ENCODE results near the gene ASB15. TPM values are rescaled to one million over a fixed set of nuclear protein-coding genes. Genes with fewer than 3 reads are reported as not detected.

ASB15 gene
- total RNA-seq, 2 donors from 2014 or later: not detected

GRCh38 chr7:123679614-123680013 is 78.0 kb downstream of the ASB15 start:
- no peaks in the 10 kb centered on the region for H3K27me3 Mint-ChIP-seq
- no peak overlapping the region for H3K27ac Mint-ChIP-seq
- H3K36me3 Mint-ChIP-seq (ENCODE audit: low read depth): peaks cover 38% of the 10 kb centered on the region
- H3K9me3 Mint-ChIP-seq: no peaks in the 10 kb centered on the region
- no peaks in the 10 kb centered on the region for H3K4me1 Mint-ChIP-seq
- ATAC-seq (replicated peaks): no peak
- no peak overlapping the region for H3K4me3 Mint-ChIP-seq

GRCh38 chr7:123680580-123680979 is 79.0 kb downstream of the ASB15 start:
- H3K9me3 Mint-ChIP-seq: no peaks in the 10 kb centered on the region
- no peak overlapping the region for H3K27ac Mint-ChIP-seq
- H3K36me3 Mint-ChIP-seq (ENCODE audit: low read depth): peaks cover 48% of the 10 kb centered on the region
- H3K4me1 Mint-ChIP-seq: no peaks in the 10 kb centered on the region
- H3K4me3 Mint-ChIP-seq: no peak overlapping the region
- H3K27me3 Mint-ChIP-seq: no peaks in the 10 kb centered on the region
- no peak for ATAC-seq (replicated peaks)

DNA sequence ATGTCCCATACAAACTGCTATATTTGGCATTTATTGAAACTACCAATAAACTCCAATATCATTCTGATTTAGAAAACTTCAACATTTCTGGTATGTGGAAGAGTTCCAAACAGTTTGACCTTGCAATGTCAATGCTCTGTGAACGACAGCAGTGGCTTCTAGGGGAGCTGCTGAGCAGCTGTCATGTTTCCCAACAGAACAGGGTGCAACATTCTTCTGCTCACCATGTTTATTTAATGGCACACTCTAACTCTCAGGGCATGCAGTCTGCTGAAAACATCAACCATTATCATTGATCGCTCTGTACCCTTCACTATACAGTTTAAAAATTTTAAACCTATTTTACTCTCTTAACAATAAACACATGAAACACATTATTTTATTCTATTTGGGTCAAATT is 79.9 kb downstream of the ASB15 start:
- no peak overlapping the region for H3K4me3 Mint-ChIP-seq
- no peaks in the 10 kb centered on the region for H3K4me1 Mint-ChIP-seq
- no peak for ATAC-seq (replicated peaks)
- H3K9me3 Mint-ChIP-seq: no peaks in the 10 kb centered on the region
- H3K27ac Mint-ChIP-seq: no peak overlapping the region
- H3K36me3 Mint-ChIP-seq (ENCODE audit: low read depth): peaks cover 50% of the 10 kb centered on the region
- no peaks in the 10 kb centered on the region for H3K27me3 Mint-ChIP-seq

- Mint-ChIP-seq H3K4me3 (no peak overlapping the region), H3K36me3 (ENCODE audit: low read depth) (peaks cover 60% of the 10 kb centered on the region), H3K27ac (no peak overlapping the region), H3K9me3 (no peaks in the 10 kb centered on the region), H3K27me3 (no peaks in the 10 kb centered on the region), H3K4me1 (no peaks in the 10 kb centered on the region)
- ATAC-seq (replicated peaks): no peak
These were observed 81.1 kb downstream of the ASB15 start for GRCh38 chr7:123682690-123683089.

- H3K36me3 Mint-ChIP-seq (ENCODE audit: low read depth): peaks cover 74% of the 10 kb centered on the region
- no peak overlapping the region for H3K4me3 Mint-ChIP-seq
- no peaks in the 10 kb centered on the region for H3K9me3 Mint-ChIP-seq
- no peak for ATAC-seq (replicated peaks)
- H3K27me3 Mint-ChIP-seq: no peaks in the 10 kb centered on the region
- H3K4me1 Mint-ChIP-seq: no peaks in the 10 kb centered on the region
- peak overlapping the region; percentile 14 for H3K27ac Mint-ChIP-seq
These were observed 85.5 kb downstream of the ASB15 start for GRCh38 chr7:123687161-123687560.

DNA sequence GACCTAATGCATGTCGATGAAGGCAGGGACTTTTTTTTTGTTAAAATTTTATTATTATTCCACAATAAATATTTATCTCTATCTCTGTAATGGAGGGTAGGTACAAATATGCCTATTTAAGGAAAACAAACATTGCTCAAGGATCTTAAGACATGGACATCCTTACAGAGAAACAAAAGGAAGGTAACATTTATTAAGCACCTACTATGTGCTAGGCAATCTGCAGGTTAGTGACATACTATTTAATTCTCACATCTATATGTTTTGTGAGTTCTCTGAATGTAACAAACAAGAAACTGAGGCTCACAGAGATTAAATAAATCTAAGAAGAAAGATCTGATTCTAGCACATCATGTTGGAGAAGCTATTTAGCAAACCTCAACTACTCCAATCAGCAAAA is 86.1 kb downstream of the ASB15 start:
- H3K27me3 Mint-ChIP-seq: no peaks in the 10 kb centered on the region
- H3K4me1 Mint-ChIP-seq: no peaks in the 10 kb centered on the region
- no peaks in the 10 kb centered on the region for H3K9me3 Mint-ChIP-seq
- ATAC-seq (replicated peaks): no peak
- peaks cover 80% of the 10 kb centered on the region for H3K36me3 Mint-ChIP-seq (ENCODE audit: low read depth)
- H3K4me3 Mint-ChIP-seq: no peak overlapping the region
- no peak overlapping the region for H3K27ac Mint-ChIP-seq

Other genes with a start within 250 kb of the ASB15 start
- under 1 TPM in 1 of 2 donors, not detected in 1; 0.16 TPM for gene IQUB, start 67.2 kb upstream of the ASB15 start, total RNA-seq
- 10 to 100 TPM; 50.5 to 54.0 TPM for gene NDUFA5, start 44.0 kb upstream of the ASB15 start, total RNA-seq
- gene LMOD2, start 54.0 kb downstream of the ASB15 start, total RNA-seq: not detected
- 1 to 10 TPM; 8.0 to 8.7 TPM for gene WASL, start 147.2 kb downstream of the ASB15 start, total RNA-seq
- not detected for gene HYAL4, start 243.3 kb downstream of the ASB15 start, total RNA-seq

Data from activated T-helper 17 cell treated with anti-CD3 and anti-CD28 coated beads, Interleukin-2, amount 50 U/mL, for 72 hours (primary cell).